AML-193 (cell line): ENCODE measurements around the gene MAFG.

Experiments
- DNase-seq, 2 experiments: peaks; one replicate each; lab custom pipeline; 2025; lab: John Stamatoyannopoulos, UW

Gene MAFG

DNA sequence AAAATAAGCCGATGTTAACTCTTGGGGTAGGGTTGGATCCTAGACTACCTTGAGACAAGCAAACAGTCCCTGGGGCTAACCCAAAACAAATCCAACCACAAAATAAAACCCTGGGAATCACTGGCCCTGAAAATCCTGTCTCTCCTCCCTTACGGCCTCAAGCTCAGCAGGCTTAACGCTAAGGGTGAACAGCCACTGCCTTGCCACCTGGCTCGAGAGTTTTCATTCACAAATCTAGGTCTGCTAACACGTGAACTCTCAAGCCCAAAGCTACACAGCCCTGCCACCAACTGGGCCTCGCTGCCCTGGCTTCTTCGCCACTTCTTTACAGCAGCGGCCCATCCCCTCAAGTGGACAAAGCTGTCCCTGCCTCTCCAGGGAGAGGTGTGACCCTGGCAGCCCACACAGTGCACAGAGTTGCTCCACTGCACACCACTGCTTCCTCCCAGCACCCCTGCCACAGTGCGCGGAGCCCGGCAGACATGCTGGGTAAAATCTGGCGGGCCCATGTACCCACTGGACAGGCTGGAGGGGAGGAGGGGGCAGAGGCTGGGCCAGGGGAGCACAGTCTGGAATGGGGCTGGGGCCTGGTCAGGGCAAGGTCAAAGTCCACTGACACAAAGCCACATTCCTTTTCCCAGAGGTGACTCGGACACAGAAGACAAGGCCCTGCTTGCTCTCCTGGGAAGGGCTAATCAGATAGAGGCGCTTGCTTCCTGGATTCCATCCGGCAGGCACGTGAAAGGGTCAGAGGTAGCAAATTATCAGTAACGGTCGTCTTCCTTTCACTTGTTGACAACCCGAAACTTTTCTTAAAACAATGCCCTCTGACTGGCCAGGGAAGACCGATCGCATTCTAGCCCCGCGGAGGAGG is 17.3 kb downstream of the MAFG start:
- peak in 1 of 2 experiments; percentile 18 for DNase-seq

DNA sequence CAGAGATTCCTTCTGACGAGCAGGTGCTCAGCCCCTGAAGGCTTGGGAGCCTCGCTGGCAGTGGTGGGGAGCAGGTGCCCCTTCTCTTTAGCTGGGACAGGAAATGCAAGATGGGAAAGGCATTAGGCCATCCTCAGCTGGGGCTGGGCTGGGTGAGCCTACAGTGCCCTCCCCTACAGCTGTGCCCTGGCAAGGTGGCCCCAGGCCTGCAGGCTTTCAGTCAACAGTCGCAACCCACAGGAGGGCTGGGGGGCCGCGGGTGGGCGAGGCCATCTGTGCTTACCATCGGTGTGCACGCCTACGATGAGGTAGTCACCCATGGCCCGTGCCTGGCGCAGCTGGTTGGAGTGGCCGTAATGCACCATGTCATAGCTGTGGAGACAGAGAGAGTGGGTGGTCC is 18.3 kb downstream of the MAFG start:
- DNase-seq, result no peak

- DNase-seq, result no peak
These were observed 18.7 kb downstream of the MAFG start for GRCh38 chr17:81908793-81909192.

GRCh38 chr17:81907219-81908145 is 20.1 kb downstream of the MAFG start:
- DNase-seq, result no peak

GRCh38 chr17:81906476-81907218 is 20.9 kb downstream of the MAFG start:
- DNase-seq, result no peak

DNA sequence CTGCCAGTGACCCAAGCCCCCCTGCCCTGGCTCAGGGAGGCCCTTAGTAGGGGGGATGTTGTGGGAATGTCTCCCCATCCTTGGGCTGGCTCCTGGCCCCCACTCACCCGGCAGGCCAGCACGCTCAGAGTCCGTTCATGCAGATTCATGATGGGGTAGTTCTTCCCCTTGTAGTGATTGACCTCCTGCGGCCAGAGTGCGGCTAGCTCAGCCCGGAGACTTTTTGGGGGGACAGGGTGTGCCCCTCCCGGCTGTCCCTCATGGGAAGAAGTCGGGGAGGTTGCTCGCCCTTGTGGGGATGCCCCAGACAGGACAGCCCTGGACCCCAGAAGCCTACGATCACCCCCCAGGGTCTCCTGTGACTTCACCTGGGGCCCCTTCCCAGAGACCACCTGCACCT is 21.5 kb downstream of the MAFG start:
- no peak for DNase-seq

GRCh38 chr17:81905424-81905875 is 22.1 kb downstream of the MAFG start:
- DNase-seq, result no peak

DNA sequence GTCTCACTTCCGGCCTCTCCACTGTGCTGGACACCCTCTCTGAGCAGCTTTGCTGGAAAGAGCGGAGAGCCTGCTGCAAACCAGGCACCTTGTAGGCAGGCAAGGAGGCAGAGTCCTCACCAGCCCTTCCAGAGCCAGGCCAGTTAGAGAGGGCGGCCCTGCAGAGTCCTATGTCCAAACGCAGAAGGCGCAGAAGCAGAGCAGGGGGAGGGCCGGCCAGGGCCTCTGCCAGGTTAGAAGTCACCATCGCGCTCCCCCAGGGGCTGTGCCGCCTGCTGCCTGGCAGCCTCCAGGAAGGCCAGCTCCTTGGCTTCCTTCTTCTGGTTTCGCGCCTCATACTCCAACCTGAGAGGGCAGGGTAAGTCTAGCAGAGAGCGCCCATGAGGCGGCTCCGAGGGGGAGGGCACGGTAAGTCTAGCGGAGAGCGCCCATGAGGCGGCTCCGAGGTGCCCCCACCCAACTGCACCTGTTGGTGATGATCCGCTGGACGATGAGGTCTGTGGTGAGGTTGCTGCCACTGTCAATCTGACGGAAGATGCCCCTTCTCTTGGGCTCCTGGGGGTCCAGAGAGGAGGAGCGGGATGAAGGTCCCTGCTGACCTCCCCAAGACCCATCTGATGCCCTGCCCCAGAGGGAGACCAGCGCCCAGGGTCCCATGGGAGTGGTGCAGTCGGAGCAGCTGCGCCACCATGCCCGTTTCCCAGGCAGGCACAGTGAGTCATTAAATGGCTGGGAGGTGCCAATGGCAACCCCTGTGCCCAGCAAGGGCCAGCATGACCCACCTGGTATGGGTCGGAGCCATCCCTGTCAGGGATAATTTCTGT is 22.7 kb downstream of the MAFG start:
- no peak for DNase-seq

DNA sequence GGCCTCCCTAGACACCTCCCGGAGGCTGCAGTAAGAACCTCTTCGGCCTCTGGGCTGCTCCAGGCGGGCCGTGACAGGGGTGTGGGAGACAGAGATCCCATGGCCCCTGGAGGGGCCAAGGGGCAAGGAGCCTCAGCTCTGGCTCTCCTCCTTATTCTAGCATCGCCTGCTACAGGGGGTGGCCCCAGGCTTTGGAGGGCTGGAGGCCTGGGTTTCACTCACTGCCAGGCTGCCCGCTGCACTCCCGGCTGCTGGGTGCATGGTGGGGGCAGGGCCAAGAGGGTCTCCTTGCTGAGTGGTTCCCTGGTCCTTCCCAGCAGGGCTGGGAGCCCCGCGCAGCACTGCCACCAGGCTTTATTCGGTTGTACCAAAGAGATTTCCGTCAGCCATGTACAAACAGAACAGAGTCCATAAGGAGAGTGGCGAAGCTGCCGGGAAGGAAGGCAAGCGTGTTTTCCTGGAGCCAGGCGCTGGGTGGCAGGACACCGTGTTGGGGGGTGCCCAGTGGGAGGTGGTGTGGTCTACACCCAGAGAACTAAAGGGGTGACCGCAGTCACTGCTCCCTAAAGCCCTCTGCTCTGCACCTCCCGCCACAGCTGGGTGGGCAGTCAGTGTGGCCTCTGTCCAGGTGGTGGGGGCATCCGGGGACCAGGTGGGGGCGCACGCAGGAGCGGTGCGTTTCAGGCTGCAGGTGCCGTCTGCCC is 23.5 kb downstream of the MAFG start:
- DNase-seq, result no peak

GRCh38 chr17:81903415-81903831 is 24.1 kb downstream of the MAFG start:
- DNase-seq, result no peak

GRCh38 chr17:81902653-81903414 is 24.7 kb downstream of the MAFG start:
- no peak for DNase-seq

DNA sequence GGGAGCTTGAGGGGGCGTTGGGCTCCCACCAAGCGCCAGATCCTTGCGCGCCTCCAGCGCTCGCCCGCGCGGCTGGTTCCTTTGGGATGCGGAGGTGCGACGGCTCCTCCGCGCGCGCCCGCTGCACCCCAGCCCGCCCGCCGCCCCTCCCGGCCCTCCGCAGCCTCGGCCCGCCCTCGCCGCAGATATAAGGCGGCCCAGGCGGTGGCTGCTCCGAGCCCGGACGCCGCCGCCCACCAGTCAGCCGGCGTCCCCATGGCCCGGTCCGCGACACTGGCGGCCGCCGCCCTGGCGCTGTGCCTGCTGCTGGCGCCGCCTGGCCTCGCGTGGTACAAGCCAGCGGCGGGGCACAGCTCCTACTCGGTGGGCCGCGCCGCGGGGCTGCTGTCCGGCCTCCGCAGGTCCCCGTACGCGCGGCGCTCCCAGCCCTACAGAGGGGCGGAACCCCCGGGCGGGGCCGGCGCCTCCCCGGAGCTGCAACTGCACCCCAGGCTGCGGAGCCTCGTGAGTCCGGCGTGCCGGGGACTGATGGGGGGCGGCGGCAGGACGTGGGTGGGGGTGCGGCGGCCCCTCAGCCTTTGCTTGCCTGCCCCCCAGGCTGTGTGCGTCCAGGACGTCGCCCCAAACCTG is 25.4 kb downstream of the MAFG start, which contains the start of gene NPB:
Gene NPB, plus strand, starts transcription at position 216 of the 630 bp plus-strand sequence. Its CDS starts 40 bp downstream, at position 256.
- DNase-seq, result no peak

DNA sequence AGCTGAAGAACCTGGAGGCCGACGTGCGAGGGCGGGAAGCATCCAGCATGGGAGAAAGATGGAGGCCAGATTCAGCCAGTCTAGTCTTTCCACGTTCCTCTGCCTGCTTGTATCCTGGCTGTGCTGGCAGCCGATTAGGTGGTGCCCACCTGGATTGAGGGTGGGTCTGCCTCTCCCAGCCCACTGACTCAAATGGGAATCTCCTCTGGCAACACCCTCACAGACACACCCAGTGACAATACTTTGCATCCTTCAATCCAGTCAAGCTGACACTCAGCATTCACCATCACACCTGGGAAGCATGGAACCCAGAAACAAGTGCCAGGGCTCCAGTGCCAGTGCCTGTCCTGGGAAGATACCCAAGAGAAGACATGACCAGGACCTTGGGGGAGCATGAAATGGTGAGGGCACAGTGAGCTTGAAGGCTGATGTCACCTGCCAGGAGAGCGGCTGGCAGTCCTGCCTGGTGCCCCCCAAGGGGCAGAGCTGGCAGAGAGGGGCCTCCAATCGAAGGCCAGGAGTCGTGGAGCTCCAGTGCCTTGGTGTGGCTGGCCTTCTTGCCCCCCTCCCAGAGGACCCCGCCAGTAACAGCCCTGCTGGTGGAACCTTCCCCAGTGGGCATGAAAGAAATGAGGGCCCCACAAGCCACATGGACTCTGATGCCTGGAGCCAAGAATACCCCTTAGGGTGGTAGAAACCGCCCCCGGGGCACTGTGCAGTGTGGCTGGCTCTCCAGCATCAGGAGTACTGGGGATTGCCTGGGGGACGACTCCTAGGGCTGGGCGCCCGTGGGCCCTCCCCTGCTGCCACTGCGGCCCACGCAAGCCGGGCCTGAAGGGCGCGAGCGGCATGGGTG is 26.1 kb downstream of the MAFG start:
- no peak for DNase-seq

- DNase-seq, result no peak
These were observed 27.2 kb downstream of the MAFG start for GRCh38 chr17:81900181-81900820.

DNA sequence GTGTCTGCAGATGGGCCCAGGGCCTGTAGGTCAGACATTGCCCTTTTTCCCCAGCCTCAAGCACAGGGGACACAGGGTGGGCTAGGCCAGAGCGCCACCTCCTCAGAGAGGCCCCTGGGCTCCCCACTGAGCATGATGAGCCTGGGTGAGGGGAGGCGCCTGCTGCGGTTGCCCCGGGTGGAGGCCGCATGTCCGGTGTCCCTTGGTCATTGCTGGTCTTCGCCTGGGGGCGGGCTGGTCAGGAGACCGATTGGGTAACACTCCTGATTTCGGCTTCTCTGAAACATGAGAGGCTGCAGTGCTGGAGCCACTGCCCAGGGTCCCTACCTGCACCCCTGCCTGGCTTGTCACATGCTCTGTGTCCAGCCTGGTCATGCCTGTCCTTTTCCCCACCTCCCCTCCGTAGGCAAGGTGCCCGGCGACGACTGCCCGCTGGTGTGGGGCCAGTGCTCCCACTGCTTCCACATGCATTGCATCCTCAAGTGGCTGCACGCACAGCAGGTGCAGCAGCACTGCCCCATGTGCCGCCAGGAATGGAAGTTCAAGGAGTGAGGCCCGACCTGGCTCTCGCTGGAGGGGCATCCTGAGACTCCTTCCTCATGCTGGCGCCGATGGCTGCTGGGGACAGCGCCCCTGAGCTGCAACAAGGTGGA is 27.9 kb downstream of the MAFG start:
- DNase-seq, result no peak

DNA sequence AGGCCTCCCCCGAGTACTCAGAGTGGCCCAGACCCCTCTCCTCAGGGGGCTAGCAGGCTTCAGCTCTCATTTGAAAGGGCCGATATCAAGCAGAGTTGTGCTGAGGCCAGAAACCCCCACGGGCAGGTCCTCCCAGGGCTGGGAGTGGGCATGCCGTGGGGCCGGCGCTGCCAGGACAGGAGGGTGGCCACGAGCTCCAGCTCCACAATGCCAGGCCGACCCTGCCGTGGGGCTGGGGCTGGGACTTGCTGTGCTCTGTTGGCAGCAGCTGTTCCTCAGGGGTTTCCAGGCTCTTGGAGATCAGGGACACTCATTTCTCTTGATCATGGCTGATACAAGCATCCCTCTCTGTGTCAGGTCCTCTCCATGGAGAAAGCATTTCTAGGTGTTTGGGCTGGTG is 28.6 kb downstream of the MAFG start:
- no peak for DNase-seq
